ENCODE results near the gene NAT8L.

- TF ChIP-seq POLR2AphosphoS5 (IDR thresholded peaks at IDR 0.05; ENCODE audit: insufficient read depth, low read depth, low read length) = no peak
- TF ChIP-seq CTCF (IDR thresholded peaks at IDR 0.05; ENCODE audit: extremely low read depth in 1 of 2, insufficient read depth in 1 of 2, low read depth in 1 of 2, low read length in 2 of 2) = no peak
- no peak for TF ChIP-seq POLR2A (IDR thresholded peaks at IDR 0.05; ENCODE audit: low read depth, low read length)
These were observed 8.0 kb upstream of the NAT8L start for GRCh38 chr4:2051086-2051485.

All from endothelial cell of umbilical vein (primary cell).